CD8-positive, alpha-beta memory T cell (primary cell): ENCODE results near the gene WWP2. TPM values are rescaled to one million over a fixed set of nuclear protein-coding genes. Genes with fewer than 3 reads are reported as not detected.

Source experiments
- CTCF ChIA-PET: fragments of 350-600 bp; sonication (Branson Sonifier 250); formaldehyde crosslinking; loops from one replicate; lab custom pipeline; 2021; ENCODE audit warnings: antibody characterized with exemption; lab: Charles Lee
- POLR2A ChIA-PET: fragments of 350-600 bp; sonication (Branson Sonifier 250); formaldehyde crosslinking; loops from one replicate; lab custom pipeline; 2021; ENCODE audit warnings: antibody characterized with exemption; lab: Charles Lee
- DNase-seq, 5 donors: peaks; one replicate each; pipeline versions ENCODE4 v3.0.0 to v3.0.0-alpha.2; 2020 to 2022; ENCODE audit warnings: mixed read lengths in 1 of 5
- H3K27ac ChIP-seq: one replicate; pipeline ENCODE4 v1.7.0; 2013; ENCODE audit warnings: low read depth, mild to moderate bottlenecking, low read length, moderate library complexity
- H3K27me3 ChIP-seq: 2 replicates; pipeline ENCODE4 v1.7.0; 2013; ENCODE audit warnings: low read length, mild to moderate bottlenecking; ENCODE audit not compliant: insufficient read depth, poor library complexity, severe bottlenecking
- H3K36me3 ChIP-seq: 2 replicates; pipeline ENCODE4 v1.7.0; 2013; ENCODE audit warnings: mild to moderate bottlenecking, low read length, moderate library complexity; ENCODE audit not compliant: insufficient read depth
- H3K4me1 ChIP-seq: 2 replicates; pipeline ENCODE4 v1.7.0; 2013; ENCODE audit warnings: mild to moderate bottlenecking, low read length, moderate library complexity; ENCODE audit not compliant: insufficient read depth
- H3K4me3 ChIP-seq: 2 replicates; pipeline ENCODE4 v1.7.0; 2013; ENCODE audit warnings: mild to moderate bottlenecking, low read length
- H3K9me3 ChIP-seq: 2 replicates; pipeline ENCODE4 v1.7.0; 2013; ENCODE audit warnings: mild to moderate bottlenecking, low read length
- H3K27ac Mint-ChIP-seq, 8 donors: one replicate each; pipeline ENCODE4 v1.8.0; 2020 to 2021; ENCODE audit warnings: mixed read lengths in 8 of 8, mild to moderate bottlenecking in 6 of 8, inconsistent platforms in 3 of 8, moderate library complexity in 3 of 8
- H3K27me3 Mint-ChIP-seq, 2 donors: one replicate each; pipeline ENCODE4 v1.8.0; 2020 to 2021; ENCODE audit warnings: mixed read lengths in 2 of 2, mild to moderate bottlenecking in 1 of 2, moderate library complexity in 1 of 2
- H3K36me3 Mint-ChIP-seq, 3 donors: one replicate each; pipeline ENCODE4 v1.8.0; 2020 to 2021; ENCODE audit warnings: mixed read lengths in 3 of 3, inconsistent platforms in 1 of 3, mild to moderate bottlenecking in 1 of 3
- H3K4me1 Mint-ChIP-seq, 3 donors: one replicate each; pipeline ENCODE4 v1.8.0; 2020 to 2021; ENCODE audit warnings: mixed read lengths in 3 of 3, inconsistent platforms in 1 of 3, mild to moderate bottlenecking in 1 of 3
- H3K4me3 Mint-ChIP-seq, 7 donors: one replicate each; pipeline ENCODE4 v1.8.0; 2020 to 2021; ENCODE audit warnings: mixed read lengths in 7 of 7, mild to moderate bottlenecking in 6 of 7, moderate library complexity in 4 of 7, inconsistent platforms in 2 of 7
- H3K9me3 Mint-ChIP-seq, 5 donors: one replicate each; pipeline ENCODE4 v1.8.0; 2020 to 2022; ENCODE audit warnings: mixed read lengths in 5 of 5, mild to moderate bottlenecking in 3 of 5, moderate library complexity in 2 of 5, inconsistent platforms in 1 of 5
- polyA plus RNA-seq: library from polyadenylated mRNA; unstranded; fragments of 300-500 nt; fragmentation: Illumina TruSeq; gene quantifications from one replicate; pipeline ENCODE4 v1.2.3, GENCODE V29; 2021
- total RNA-seq, 2 experiments: library from RNA; stranded (reverse); gene quantifications; one replicate each; pipeline ENCODE4 v1.2.3, GENCODE V29; 2021

Gene WWP2
- total and polyA plus RNA-seq, 3 experiments from 2014 or later: 41.0 to 50.6 (median 46.3) TPM

GRCh38 chr16:69931631-69932030, 169.5 kb downstream of the WWP2 start:
- H3K4me1 ChIP-seq: no peaks in the 10 kb centered on the region
- Mint-ChIP-seq H3K9me3 (no peaks in the 10 kb centered on the region), H3K27ac (peak overlapping the region in 1 of 8 donors; percentile 19), H3K36me3 (peaks cover 0 to 90% (median 16%) of the 10 kb centered on the region in 3 donors), H3K27me3 (no peaks in the 10 kb centered on the region), H3K4me1 (no peaks in the 10 kb centered on the region), H3K4me3 (no peak overlapping the region)
- CTCF ChIA-PET: interaction anchor here (0.8 kb wide), 1 partner anchor 135 kb away, joined by 3 read pairs; no protein-coding TSS in a partner anchor
- H3K4me3 ChIP-seq: no peak overlapping the region
- no peaks in the 10 kb centered on the region for H3K9me3 ChIP-seq
- no peak for DNase-seq
- no peak overlapping the region for H3K27ac ChIP-seq
- POLR2A ChIA-PET: no interaction called here
- no peaks in the 10 kb centered on the region for H3K27me3 ChIP-seq
- peaks cover 34% of the 10 kb centered on the region for H3K36me3 ChIP-seq

GRCh38 chr16:69932228-69932627, 170.1 kb downstream of the WWP2 start:
- DNase-seq: no peak
- H3K27me3 ChIP-seq: no peaks in the 10 kb centered on the region
- H3K36me3 ChIP-seq: peaks cover 39% of the 10 kb centered on the region
- H3K4me3 Mint-ChIP-seq: peak overlapping the region in 1 of 7 donors; percentile 56
- H3K36me3 Mint-ChIP-seq: peaks cover 0 to 90% (median 13%) of the 10 kb centered on the region in 3 donors
- H3K9me3 Mint-ChIP-seq: no peaks in the 10 kb centered on the region
- ChIA-PET POLR2A (no interaction called here), CTCF (interaction anchor here (0.8 kb wide), 1 partner anchor 136 kb away, joined by 3 read pairs; no protein-coding TSS in a partner anchor)
- H3K27me3 Mint-ChIP-seq: no peaks in the 10 kb centered on the region
- H3K4me3 ChIP-seq: no peak overlapping the region
- no peak overlapping the region for H3K27ac ChIP-seq
- H3K9me3 ChIP-seq: no peaks in the 10 kb centered on the region
- no peaks in the 10 kb centered on the region for H3K4me1 ChIP-seq
- no peak overlapping the region for H3K27ac Mint-ChIP-seq
- H3K4me1 Mint-ChIP-seq: no peaks in the 10 kb centered on the region

GRCh38 chr16:69932691-69933392, 170.7 kb downstream of the WWP2 start:
- H3K27ac ChIP-seq: no peak overlapping the region
- no peaks in the 10 kb centered on the region for H3K9me3 ChIP-seq
- H3K4me3 ChIP-seq: no peak overlapping the region
- ChIA-PET POLR2A (no interaction called here), CTCF (interaction anchor here (0.8 kb wide), 1 partner anchor 136 kb away, joined by 3 read pairs; no protein-coding TSS in a partner anchor)
- H3K4me3 Mint-ChIP-seq: no peak overlapping the region
- H3K36me3 ChIP-seq: peaks cover 45% of the 10 kb centered on the region
- no peaks in the 10 kb centered on the region for H3K4me1 ChIP-seq
- H3K4me1 Mint-ChIP-seq: no peaks in the 10 kb centered on the region
- H3K36me3 Mint-ChIP-seq: peaks cover 0 to 94% (median 14%) of the 10 kb centered on the region in 3 donors
- no peak overlapping the region for H3K27ac Mint-ChIP-seq
- DNase-seq: no peak
- H3K9me3 Mint-ChIP-seq: no peaks in the 10 kb centered on the region
- H3K27me3 ChIP-seq: no peaks in the 10 kb centered on the region
- no peaks in the 10 kb centered on the region for H3K27me3 Mint-ChIP-seq

GRCh38 chr16:69934044-69934443, 171.9 kb downstream of the WWP2 start:
- DNase-seq: no peak

GRCh38 chr16:69934751-69935150, 172.6 kb downstream of the WWP2 start:
- Mint-ChIP-seq H3K27me3 (no peaks in the 10 kb centered on the region), H3K4me1 (no peaks in the 10 kb centered on the region), H3K4me3 (no peak overlapping the region), H3K9me3 (no peaks in the 10 kb centered on the region), H3K27ac (no peak overlapping the region), H3K36me3 (peaks cover 0 to 97% (median 12%) of the 10 kb centered on the region in 3 donors)
- Histone ChIP-seq H3K36me3 (peaks cover 40% of the 10 kb centered on the region), H3K4me1 (no peaks in the 10 kb centered on the region), H3K27me3 (no peaks in the 10 kb centered on the region), H3K4me3 (no peak overlapping the region), H3K27ac (no peak overlapping the region), H3K9me3 (no peaks in the 10 kb centered on the region)
- ChIA-PET CTCF (no interaction called here), POLR2A (no interaction called here)
- no peak for DNase-seq

More at GRCh38 chr16:69934044-69934443, 171.9 kb downstream of the WWP2 start:
- ChIA-PET CTCF (no interaction called here), POLR2A (no interaction called here)
- Histone ChIP-seq H3K4me1 (no peaks in the 10 kb centered on the region), H3K9me3 (no peaks in the 10 kb centered on the region), H3K36me3 (peaks cover 45% of the 10 kb centered on the region), H3K4me3 (no peak overlapping the region), H3K27ac (no peak overlapping the region), H3K27me3 (no peaks in the 10 kb centered on the region)
- Mint-ChIP-seq H3K27me3 (no peaks in the 10 kb centered on the region), H3K4me3 (no peak overlapping the region), H3K27ac (peak overlapping the region in 1 of 8 donors; percentile 64), H3K4me1 (no peaks in the 10 kb centered on the region), H3K9me3 (no peaks in the 10 kb centered on the region), H3K36me3 (peaks cover 0 to 97% (median 14%) of the 10 kb centered on the region in 3 donors)

- no peak overlapping the region for H3K4me3 Mint-ChIP-seq
- no peak overlapping the region for H3K27ac Mint-ChIP-seq
- H3K36me3 ChIP-seq: peaks cover 37% of the 10 kb centered on the region
- no peak overlapping the region for H3K27ac ChIP-seq
- no peaks in the 10 kb centered on the region for H3K4me1 Mint-ChIP-seq
- H3K27me3 Mint-ChIP-seq: no peaks in the 10 kb centered on the region
- H3K9me3 ChIP-seq: no peaks in the 10 kb centered on the region
- H3K27me3 ChIP-seq: no peaks in the 10 kb centered on the region
- H3K36me3 Mint-ChIP-seq: peaks cover 0 to 97% (median 11%) of the 10 kb centered on the region in 3 donors
- ChIA-PET POLR2A (no interaction called here), CTCF (no interaction called here)
- H3K9me3 Mint-ChIP-seq: no peaks in the 10 kb centered on the region
- no peak for DNase-seq
- H3K4me1 ChIP-seq: no peaks in the 10 kb centered on the region
- no peak overlapping the region for H3K4me3 ChIP-seq
Measured at GRCh38 chr16:69935278-69935711, 173.2 kb downstream of the WWP2 start.

GRCh38 chr16:69935740-69936139, 173.6 kb downstream of the WWP2 start:
- H3K9me3 Mint-ChIP-seq: no peaks in the 10 kb centered on the region
- no peak overlapping the region for H3K4me3 ChIP-seq
- CTCF ChIA-PET: no interaction called here
- no peaks in the 10 kb centered on the region for H3K27me3 ChIP-seq
- H3K36me3 ChIP-seq: peaks cover 37% of the 10 kb centered on the region
- H3K27ac Mint-ChIP-seq: no peak overlapping the region
- H3K27ac ChIP-seq: no peak overlapping the region
- H3K4me3 Mint-ChIP-seq: no peak overlapping the region
- POLR2A ChIA-PET: no interaction called here
- H3K36me3 Mint-ChIP-seq: peaks cover 0 to 98% (median 11%) of the 10 kb centered on the region in 3 donors
- no peak for DNase-seq
- no peaks in the 10 kb centered on the region for H3K9me3 ChIP-seq
- H3K4me1 ChIP-seq: no peaks in the 10 kb centered on the region
- H3K4me1 Mint-ChIP-seq: no peaks in the 10 kb centered on the region
- no peaks in the 10 kb centered on the region for H3K27me3 Mint-ChIP-seq

GRCh38 chr16:69936252-69936651, 174.1 kb downstream of the WWP2 start:
- DNase-seq: no peak
- H3K27me3 Mint-ChIP-seq: no peaks in the 10 kb centered on the region
- no peaks in the 10 kb centered on the region for H3K4me1 Mint-ChIP-seq
- H3K27ac Mint-ChIP-seq: no peak overlapping the region
- Histone ChIP-seq H3K4me1 (no peaks in the 10 kb centered on the region), H3K4me3 (no peak overlapping the region), H3K27me3 (no peaks in the 10 kb centered on the region), H3K9me3 (no peaks in the 10 kb centered on the region), H3K36me3 (peaks cover 34% of the 10 kb centered on the region), H3K27ac (no peak overlapping the region)
- no peaks in the 10 kb centered on the region for H3K9me3 Mint-ChIP-seq
- H3K36me3 Mint-ChIP-seq: peaks cover 0 to 98% (median 11%) of the 10 kb centered on the region in 3 donors
- H3K4me3 Mint-ChIP-seq: no peak overlapping the region
- ChIA-PET CTCF (no interaction called here), POLR2A (no interaction called here)
